HCT116 (cell line): ENCODE measurements around the gene LTV1. TPM values are rescaled to one million over a fixed set of nuclear protein-coding genes. Genes with fewer than 3 reads are reported as not detected.

ENCODE experiments used
- ATAC-seq: fragments of 200-7000 bp; cut with Tn5 transposase; 2 replicates; pipeline ENCODE4 v1.9.1; 2020; ENCODE audit warnings: mild to moderate bottlenecking, moderate library complexity
- BruUV-seq: library from RNA; stranded (reverse); fragments of 400-500 nt; replicated peaks from 2 replicates; lab custom pipeline; 2021; lab: Mats Ljungman, UMichigan
- CTCF ChIA-PET: fragments of 300-600 bp; sonication (Branson Sonifier 250); formaldehyde crosslinking; loops from one replicate; lab custom pipeline; 2021; ENCODE audit warnings: antibody characterized with exemption; lab: Charles Lee
- POLR2A ChIA-PET: fragments of 300-600, 350-600 bp; sonication (Branson Sonifier 250); formaldehyde crosslinking; loops from one replicate; lab custom pipeline; 2021; ENCODE audit warnings: antibody characterized with exemption; lab: Charles Lee
- RAD21 ChIA-PET, 2 experiments: fragments of 300-600 bp; sonication (Branson Sonifier 250); formaldehyde crosslinking; loops; one replicate each; lab custom pipeline; 2023; ENCODE audit warnings: low total read pairs in 2 of 2; ENCODE audit not compliant: uncharacterized antibody in 2 of 2, unreplicated experiment in 2 of 2, low non-redundant PET in 1 of 2; lab: Charles Lee
- DNase-seq: peaks from one replicate; pipeline ENCODE4 v3.0.0-alpha.2; 2010; ENCODE audit warnings: low read depth, low spot score
- H2AFZ ChIP-seq: fragments of 200-600 bp; shearing (Covaris generic), sonication (generic); 2 replicates; pipeline ENCODE4 v1.6.1; 2017; ENCODE audit warnings: low read depth, mixed run types, mixed read lengths, antibody characterized with exemption, low read length; ENCODE audit not compliant: poor library complexity, severe bottlenecking
- H3K27ac ChIP-seq: 2 replicates; pipeline ENCODE4 v1.5.1; 2012; ENCODE audit warnings: low read depth, low read length
- H3K27me3 ChIP-seq: fragments of 200-600 bp; sonication (generic); 2 replicates; pipeline ENCODE4 v1.6.1; 2016; ENCODE audit warnings: mixed run types, low read length, mixed read lengths; ENCODE audit not compliant: insufficient read depth
- H3K36me3 ChIP-seq, 2 experiments: fragments of 200-500 bp in 1 of 2; fragments of 200-600 bp in 1 of 2; sonication (Bioruptor generic) in 1 of 2; sonication (generic) in 1 of 2; 2 replicates each; pipeline versions ENCODE4 v1.5.1 to v1.6.1; 2014 to 2016; ENCODE audit warnings: low read length in 2 of 2, inconsistent platforms in 1 of 2, mixed read lengths in 1 of 2, mixed run types in 1 of 2; ENCODE audit not compliant: insufficient read depth in 2 of 2, control insufficient read depth in 1 of 2
- H3K4me1 ChIP-seq, 2 experiments: fragments of 200-600 bp in 1 of 2; sonication (generic) in 1 of 2; 2 replicates each; pipeline versions ENCODE4 v1.5.1 to v1.6.1; 2012 to 2017; ENCODE audit warnings: low read length in 2 of 2, inconsistent platforms in 1 of 2, mild to moderate bottlenecking in 1 of 2, mixed read lengths in 1 of 2, mixed run types in 1 of 2, moderate library complexity in 1 of 2; ENCODE audit not compliant: insufficient read depth in 2 of 2, control insufficient read depth in 1 of 2
- H3K4me2 ChIP-seq: fragments of 200-600 bp; sonication (generic); 2 replicates; pipeline ENCODE4 v1.6.1; 2017; ENCODE audit warnings: mixed run types, low read length, mixed read lengths
- H3K4me3 ChIP-seq, 2 experiments: fragments of 200-600 bp in 1 of 2; sonication (generic) in 1 of 2; replicated peaks in 1 of 2; 2 replicates each; pipeline ENCODE4 v1.5.1; 2011 to 2016; ENCODE audit warnings: low read length in 2 of 2, control low read depth in 1 of 2, low read depth in 1 of 2, mild to moderate bottlenecking in 1 of 2, mixed read lengths in 1 of 2, mixed run types in 1 of 2
- H3K79me2 ChIP-seq: fragments of 200-600 bp; sonication (generic); 2 replicates; pipeline ENCODE4 v1.6.1; 2017; ENCODE audit warnings: mild to moderate bottlenecking, mixed run types, low read length, moderate library complexity, mixed read lengths; ENCODE audit not compliant: insufficient read depth
- H3K9ac ChIP-seq: fragments of 200-600 bp; sonication (generic); 2 replicates; pipeline ENCODE4 v1.6.1; 2016; ENCODE audit warnings: low read length, mixed read lengths
- H3K9me2 ChIP-seq: fragments of 200-600 bp; sonication (generic), shearing (Covaris generic); 2 replicates; pipeline ENCODE4 v1.6.1; 2017; ENCODE audit warnings: mixed run types, mild to moderate bottlenecking, moderate library complexity; ENCODE audit not compliant: insufficient read depth
- H3K9me3 ChIP-seq, 2 experiments: fragments of 200-500 bp in 1 of 2; fragments of 200-600 bp in 1 of 2; sonication (Bioruptor generic) in 1 of 2; sonication (generic) in 1 of 2; 2 replicates each; pipeline ENCODE4 v1.6.1; 2014 to 2017; ENCODE audit warnings: low read length in 2 of 2, mixed read lengths in 2 of 2, inconsistent platforms in 1 of 2, low read depth in 1 of 2, mild to moderate bottlenecking in 1 of 2, mixed run types in 1 of 2, moderate library complexity in 1 of 2; ENCODE audit not compliant: control insufficient read depth in 1 of 2, insufficient read depth in 1 of 2
- H4K20me1 ChIP-seq: fragments of 200-600 bp; sonication (generic), shearing (Covaris generic); 2 replicates; pipeline ENCODE4 v1.6.1; 2017; ENCODE audit warnings: mixed run types, mild to moderate bottlenecking, moderate library complexity; ENCODE audit not compliant: insufficient read depth
- CEBPB ChIP-seq: IDR thresholded peaks from 2 replicates; pipeline ENCODE4 v1.6.1; 2012; ENCODE audit warnings: low read depth
- ELF1 ChIP-seq: IDR thresholded peaks from 2 replicates; pipeline ENCODE4 v1.6.1; 2012; ENCODE audit warnings: low read depth, borderline replicate concordance
- EZH2 ChIP-seq: fragments of 200-600 bp; sonication (generic); IDR thresholded peaks from 2 replicates; pipeline ENCODE4 v1.6.1; 2017; ENCODE audit warnings: antibody characterized with exemption, mixed run types
- EZH2phosphoT487 ChIP-seq: fragments of 200-600 bp; IDR thresholded peaks from 2 replicates; pipeline ENCODE4 v1.6.1; 2018; ENCODE audit warnings: antibody characterized with exemption, borderline replicate concordance
- FOSL1 ChIP-seq: IDR thresholded peaks from 2 replicates; pipeline ENCODE4 v1.6.1; 2012; ENCODE audit warnings: low read depth
- JUND ChIP-seq: IDR thresholded peaks from 2 replicates; pipeline ENCODE4 v1.6.1; 2012
- POLR2AphosphoS5 ChIP-seq: IDR thresholded peaks from 2 replicates; pipeline ENCODE4 v1.6.1; 2011; ENCODE audit warnings: mild to moderate bottlenecking, low read depth, low read length, moderate library complexity
- RAD21 ChIP-seq: IDR thresholded peaks from 2 replicates; pipeline ENCODE4 v1.6.1; 2012; ENCODE audit warnings: low read depth, mild to moderate bottlenecking
- SIN3A ChIP-seq: IDR thresholded peaks from 2 replicates; pipeline ENCODE4 v1.6.1; 2012; ENCODE audit warnings: low read depth
- SP1 ChIP-seq: IDR thresholded peaks from 2 replicates; pipeline ENCODE4 v1.6.1; 2012; ENCODE audit warnings: low read depth
- SRF ChIP-seq: IDR thresholded peaks from 2 replicates; pipeline ENCODE4 v1.6.1; 2012; ENCODE audit warnings: low read depth
- TCF7L2 ChIP-seq: IDR thresholded peaks from 2 replicates; pipeline ENCODE4 v1.7.0; 2011; ENCODE audit warnings: borderline replicate concordance, inconsistent platforms; ENCODE audit not compliant: insufficient read depth, insufficient read length; ENCODE audit errors: extremely low read depth
- ZFX ChIP-seq: fragments of 450-650 bp; IDR thresholded peaks from 2 replicates; pipeline ENCODE4 v1.6.1; 2017
- ZNF274 ChIP-seq: fragments of 200-500 bp; sonication (Bioruptor generic); IDR thresholded peaks from 2 replicates; pipeline ENCODE4 v1.6.1; 2014; ENCODE audit warnings: mild to moderate bottlenecking, low read depth, low read length, inconsistent platforms
- intact Hi-C: fragments of 100-400 bp; cut with micrococcal nuclease; formaldehyde crosslinking; loops from 2 replicates; pipeline ENCODE4 v1.10.0; 2022
- total RNA-seq: library from RNA; stranded (reverse); gene quantifications from one replicate; pipeline ENCODE4 v1.2.1, GENCODE V29; 2021; ENCODE audit not compliant: unreplicated experiment
- TF ChIP-seq, protein P1 (sequence below): IDR thresholded peaks from 2 replicates; pipeline ENCODE4 v1.6.1; 2011; ENCODE audit warnings: mild to moderate bottlenecking, low read length, moderate library complexity; ENCODE audit not compliant: insufficient replicate concordance; ENCODE audit errors: extremely low read depth
- TF ChIP-seq, protein P2 (sequence below), 3 experiments: fragments of 200-600 bp in 1 of 3; sonication (generic) in 1 of 3; IDR thresholded peaks in 2 of 3; conservative IDR thresholded peaks in 1 of 3; 2 replicates each; pipeline ENCODE4 v1.5.1; 2012 to 2017; ENCODE audit warnings: low read depth in 2 of 3, low read length in 2 of 3, antibody characterized with exemption in 1 of 3, borderline replicate concordance in 1 of 3, control low read depth in 1 of 3, mild to moderate bottlenecking in 1 of 3, mixed read lengths in 1 of 3, mixed run types in 1 of 3, moderate library complexity in 1 of 3; ENCODE audit not compliant: insufficient read depth in 1 of 3
- TF ChIP-seq, protein P3 (sequence below): IDR thresholded peaks from 2 replicates; pipeline ENCODE4 v1.6.1; 2012; ENCODE audit warnings: low read depth
- TF ChIP-seq, protein P4 (sequence below): IDR thresholded peaks from 2 replicates; pipeline ENCODE4 v1.6.1; 2012

The LTV1 gene
- total RNA-seq, 1 experiment from 2014 or later = 40.3 TPM

DNA sequence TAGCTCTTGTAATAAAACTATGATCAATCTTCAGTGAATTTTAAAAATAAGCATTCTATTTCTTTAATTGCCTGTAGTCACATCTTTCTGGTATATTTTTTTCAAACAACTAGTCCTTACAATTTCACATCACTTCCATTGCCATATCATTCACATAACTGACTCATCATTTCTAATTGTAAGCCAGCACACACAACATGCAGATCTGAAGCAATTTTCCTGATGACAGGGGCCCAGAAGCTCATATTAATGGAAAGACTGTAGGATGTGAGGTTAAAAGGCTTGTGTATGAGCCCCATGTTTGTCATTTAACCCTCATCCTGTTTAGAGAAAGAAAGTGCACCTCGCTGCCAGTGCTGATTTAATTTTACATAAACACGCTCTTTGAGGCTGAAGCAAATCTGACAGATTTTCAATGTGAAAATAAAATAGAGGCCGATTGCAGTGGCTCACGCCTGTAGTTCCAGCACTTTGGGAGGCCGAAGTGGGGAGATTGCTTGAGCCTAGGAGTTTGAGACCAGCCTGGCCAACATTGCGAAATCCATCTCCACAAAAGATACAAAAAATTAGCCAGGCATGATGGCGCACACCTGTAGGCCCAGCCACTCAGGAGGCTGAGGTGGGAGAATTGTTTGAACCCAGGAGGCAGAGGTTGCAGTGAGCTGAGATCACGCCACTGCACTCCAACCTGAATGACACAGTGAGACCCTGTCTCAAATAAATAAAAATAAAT, 40.1 kb upstream of the LTV1 start:
- H3K9me2 ChIP-seq = no peaks in the 10 kb centered on the region
- no peaks in the 10 kb centered on the region for H4K20me1 ChIP-seq
- ATAC-seq = no peak
- CTCF ChIA-PET = no interaction called here
- H2AFZ ChIP-seq = no peak overlapping the region
- no peaks in the 10 kb centered on the region for H3K9me3 ChIP-seq
- no peaks in the 10 kb centered on the region for H3K79me2 ChIP-seq
- H3K9ac ChIP-seq = no peak overlapping the region
- H3K36me3 ChIP-seq = no peaks in the 10 kb centered on the region; a peak in 1 of 4 replicates
- RAD21 ChIA-PET = no interaction called here
- intact Hi-C loops = no loop called here
- POLR2A ChIA-PET = no interaction called here
- BruUV-seq = no TSS peak
- no peaks in the 10 kb centered on the region for H3K27me3 ChIP-seq
- no peak overlapping the region for H3K4me2 ChIP-seq
- H3K4me3 ChIP-seq = no peak overlapping the region
- DNase-seq = no peak
- no peak overlapping the region for H3K27ac ChIP-seq
- H3K4me1 ChIP-seq = peaks cover 3 to 4% of the 10 kb centered on the region in 2 experiments; a peak in 3 of 4 replicates
- TF ChIP-seq RAD21 (no peak), ZFX (no peak), EZH2phosphoT487 (no peak), ELF1 (no peak), SRF (no peak), FOSL1 (no peak), POLR2AphosphoS5 (no peak), SP1 (no peak), CEBPB (no peak), EZH2 (no peak), JUND (no peak), ZNF274 (no peak), SIN3A (no peak), TCF7L2 (no peak)
- TF ChIP-seq, protein P1, sequence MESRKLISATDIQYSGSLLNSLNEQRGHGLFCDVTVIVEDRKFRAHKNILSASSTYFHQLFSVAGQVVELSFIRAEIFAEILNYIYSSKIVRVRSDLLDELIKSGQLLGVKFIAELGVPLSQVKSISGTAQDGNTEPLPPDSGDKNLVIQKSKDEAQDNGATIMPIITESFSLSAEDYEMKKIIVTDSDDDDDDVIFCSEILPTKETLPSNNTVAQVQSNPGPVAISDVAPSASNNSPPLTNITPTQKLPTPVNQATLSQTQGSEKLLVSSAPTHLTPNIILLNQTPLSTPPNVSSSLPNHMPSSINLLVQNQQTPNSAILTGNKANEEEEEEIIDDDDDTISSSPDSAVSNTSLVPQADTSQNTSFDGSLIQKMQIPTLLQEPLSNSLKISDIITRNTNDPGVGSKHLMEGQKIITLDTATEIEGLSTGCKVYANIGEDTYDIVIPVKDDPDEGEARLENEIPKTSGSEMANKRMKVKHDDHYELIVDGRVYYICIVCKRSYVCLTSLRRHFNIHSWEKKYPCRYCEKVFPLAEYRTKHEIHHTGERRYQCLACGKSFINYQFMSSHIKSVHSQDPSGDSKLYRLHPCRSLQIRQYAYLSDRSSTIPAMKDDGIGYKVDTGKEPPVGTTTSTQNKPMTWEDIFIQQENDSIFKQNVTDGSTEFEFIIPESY = no peak
- TF ChIP-seq, protein P2, sequence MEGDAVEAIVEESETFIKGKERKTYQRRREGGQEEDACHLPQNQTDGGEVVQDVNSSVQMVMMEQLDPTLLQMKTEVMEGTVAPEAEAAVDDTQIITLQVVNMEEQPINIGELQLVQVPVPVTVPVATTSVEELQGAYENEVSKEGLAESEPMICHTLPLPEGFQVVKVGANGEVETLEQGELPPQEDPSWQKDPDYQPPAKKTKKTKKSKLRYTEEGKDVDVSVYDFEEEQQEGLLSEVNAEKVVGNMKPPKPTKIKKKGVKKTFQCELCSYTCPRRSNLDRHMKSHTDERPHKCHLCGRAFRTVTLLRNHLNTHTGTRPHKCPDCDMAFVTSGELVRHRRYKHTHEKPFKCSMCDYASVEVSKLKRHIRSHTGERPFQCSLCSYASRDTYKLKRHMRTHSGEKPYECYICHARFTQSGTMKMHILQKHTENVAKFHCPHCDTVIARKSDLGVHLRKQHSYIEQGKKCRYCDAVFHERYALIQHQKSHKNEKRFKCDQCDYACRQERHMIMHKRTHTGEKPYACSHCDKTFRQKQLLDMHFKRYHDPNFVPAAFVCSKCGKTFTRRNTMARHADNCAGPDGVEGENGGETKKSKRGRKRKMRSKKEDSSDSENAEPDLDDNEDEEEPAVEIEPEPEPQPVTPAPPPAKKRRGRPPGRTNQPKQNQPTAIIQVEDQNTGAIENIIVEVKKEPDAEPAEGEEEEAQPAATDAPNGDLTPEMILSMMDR (IDR thresholded peaks at IDR 0.05 in 2 of 3, conservative IDR thresholded peaks at IDR 0.05 in 1 of 3; ENCODE audit: borderline replicate concordance in 1 of 3, insufficient read depth in 1 of 3, low read depth in 2 of 3, low read length in 2 of 3) = no peak
- TF ChIP-seq, protein P3, sequence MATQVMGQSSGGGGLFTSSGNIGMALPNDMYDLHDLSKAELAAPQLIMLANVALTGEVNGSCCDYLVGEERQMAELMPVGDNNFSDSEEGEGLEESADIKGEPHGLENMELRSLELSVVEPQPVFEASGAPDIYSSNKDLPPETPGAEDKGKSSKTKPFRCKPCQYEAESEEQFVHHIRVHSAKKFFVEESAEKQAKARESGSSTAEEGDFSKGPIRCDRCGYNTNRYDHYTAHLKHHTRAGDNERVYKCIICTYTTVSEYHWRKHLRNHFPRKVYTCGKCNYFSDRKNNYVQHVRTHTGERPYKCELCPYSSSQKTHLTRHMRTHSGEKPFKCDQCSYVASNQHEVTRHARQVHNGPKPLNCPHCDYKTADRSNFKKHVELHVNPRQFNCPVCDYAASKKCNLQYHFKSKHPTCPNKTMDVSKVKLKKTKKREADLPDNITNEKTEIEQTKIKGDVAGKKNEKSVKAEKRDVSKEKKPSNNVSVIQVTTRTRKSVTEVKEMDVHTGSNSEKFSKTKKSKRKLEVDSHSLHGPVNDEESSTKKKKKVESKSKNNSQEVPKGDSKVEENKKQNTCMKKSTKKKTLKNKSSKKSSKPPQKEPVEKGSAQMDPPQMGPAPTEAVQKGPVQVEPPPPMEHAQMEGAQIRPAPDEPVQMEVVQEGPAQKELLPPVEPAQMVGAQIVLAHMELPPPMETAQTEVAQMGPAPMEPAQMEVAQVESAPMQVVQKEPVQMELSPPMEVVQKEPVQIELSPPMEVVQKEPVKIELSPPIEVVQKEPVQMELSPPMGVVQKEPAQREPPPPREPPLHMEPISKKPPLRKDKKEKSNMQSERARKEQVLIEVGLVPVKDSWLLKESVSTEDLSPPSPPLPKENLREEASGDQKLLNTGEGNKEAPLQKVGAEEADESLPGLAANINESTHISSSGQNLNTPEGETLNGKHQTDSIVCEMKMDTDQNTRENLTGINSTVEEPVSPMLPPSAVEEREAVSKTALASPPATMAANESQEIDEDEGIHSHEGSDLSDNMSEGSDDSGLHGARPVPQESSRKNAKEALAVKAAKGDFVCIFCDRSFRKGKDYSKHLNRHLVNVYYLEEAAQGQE = no peak
- TF ChIP-seq, protein P4, sequence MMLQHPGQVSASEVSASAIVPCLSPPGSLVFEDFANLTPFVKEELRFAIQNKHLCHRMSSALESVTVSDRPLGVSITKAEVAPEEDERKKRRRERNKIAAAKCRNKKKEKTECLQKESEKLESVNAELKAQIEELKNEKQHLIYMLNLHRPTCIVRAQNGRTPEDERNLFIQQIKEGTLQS = no peak
